Nephron (organoid): ENCODE data around the gene OR6J1.

Experiments used
- H3K27ac Mint-ChIP-seq, 3 experiments: 2 replicates each; pipeline ENCODE4 v1.8.0; 2020; ENCODE audit warnings: mixed read lengths in 3 of 3, mild to moderate bottlenecking in 2 of 3, moderate library complexity in 1 of 3
- H3K27me3 Mint-ChIP-seq: 2 replicates; pipeline ENCODE4 v1.8.0; 2021; ENCODE audit warnings: low read depth, mild to moderate bottlenecking, moderate library complexity, mixed read lengths
- H3K36me3 Mint-ChIP-seq: 2 replicates; pipeline ENCODE4 v1.8.0; 2020; ENCODE audit warnings: low read depth, mixed read lengths
- H3K4me1 Mint-ChIP-seq: 2 replicates; pipeline ENCODE4 v1.8.0; 2020; ENCODE audit warnings: mixed read lengths
- H3K4me3 Mint-ChIP-seq, 3 experiments: 2 replicates each; pipeline ENCODE4 v1.8.0; 2020; ENCODE audit warnings: mild to moderate bottlenecking in 3 of 3, mixed read lengths in 3 of 3, moderate library complexity in 2 of 3
- H3K9me3 Mint-ChIP-seq: 2 replicates; pipeline ENCODE4 v1.8.0; 2020; ENCODE audit warnings: mixed read lengths
- CTCF ChIP-seq, 3 experiments: fragments of 200-600 bp; sonication (generic); IDR thresholded peaks; one replicate each; pipeline ENCODE4 v1.5.0; 2021; ENCODE audit warnings: antibody characterized with exemption in 3 of 3; ENCODE audit not compliant: unreplicated experiment in 3 of 3

OR6J1 gene

GRCh38 chr14:22656945-22657731 is 13.0 kb upstream of the OR6J1 start:
- H3K36me3 Mint-ChIP-seq: no peaks in the 10 kb centered on the region
- H3K27ac Mint-ChIP-seq: peak overlapping the region; percentile 89 to 96 (median 95)
- no peaks in the 10 kb centered on the region for H3K27me3 Mint-ChIP-seq
- H3K9me3 Mint-ChIP-seq: no peaks in the 10 kb centered on the region
- peaks cover 21% of the 10 kb centered on the region for H3K4me1 Mint-ChIP-seq
- no peak for TF ChIP-seq CTCF (IDR thresholded peaks at IDR 0.05; ENCODE audit: unreplicated experiment in 3 of 3)
- no peak overlapping the region for H3K4me3 Mint-ChIP-seq

GRCh38 chr14:22656226-22656625 is 12.1 kb upstream of the OR6J1 start:
- Mint-ChIP-seq H3K27me3 (no peaks in the 10 kb centered on the region), H3K9me3 (no peaks in the 10 kb centered on the region), H3K36me3 (no peaks in the 10 kb centered on the region), H3K27ac (peak overlapping the region; percentile 89 to 96 (median 95)), H3K4me3 (no peak overlapping the region), H3K4me1 (peaks cover 21% of the 10 kb centered on the region)
- TF ChIP-seq CTCF (IDR thresholded peaks at IDR 0.05; ENCODE audit: unreplicated experiment in 3 of 3): no peak

- H3K4me1 Mint-ChIP-seq: peaks cover 31% of the 10 kb centered on the region
- H3K27ac Mint-ChIP-seq: peak overlapping the region; percentile 1 to 30 (median 12)
- H3K4me3 Mint-ChIP-seq: no peak overlapping the region
- no peaks in the 10 kb centered on the region for H3K27me3 Mint-ChIP-seq
- H3K36me3 Mint-ChIP-seq: no peaks in the 10 kb centered on the region
- H3K9me3 Mint-ChIP-seq: no peaks in the 10 kb centered on the region
- TF ChIP-seq CTCF (IDR thresholded peaks at IDR 0.05; ENCODE audit: unreplicated experiment in 3 of 3): peak; percentile 72 to 76 (median 75)
These were observed 9.0 kb upstream of the OR6J1 start for GRCh38 chr14:22653012-22653621.

GRCh38 chr14:22651586-22651985 is 7.4 kb upstream of the OR6J1 start:
- H3K9me3 Mint-ChIP-seq: no peaks in the 10 kb centered on the region

GRCh38 chr14:22650960-22651521 is 6.9 kb upstream of the OR6J1 start:
- TF ChIP-seq CTCF (IDR thresholded peaks at IDR 0.05; ENCODE audit: unreplicated experiment in 3 of 3): no peak
- peaks cover 17% of the 10 kb centered on the region for H3K4me1 Mint-ChIP-seq
- peak overlapping the region in 1 of 3 experiments; percentile 13 for H3K27ac Mint-ChIP-seq
- H3K9me3 Mint-ChIP-seq: no peaks in the 10 kb centered on the region
- no peaks in the 10 kb centered on the region for H3K36me3 Mint-ChIP-seq
- no peaks in the 10 kb centered on the region for H3K27me3 Mint-ChIP-seq
- H3K4me3 Mint-ChIP-seq: no peak overlapping the region

More at GRCh38 chr14:22651586-22651985, 7.4 kb upstream of the OR6J1 start:
- no peak overlapping the region for H3K4me3 Mint-ChIP-seq
- no peak for TF ChIP-seq CTCF (IDR thresholded peaks at IDR 0.05; ENCODE audit: unreplicated experiment in 3 of 3)
- H3K36me3 Mint-ChIP-seq: no peaks in the 10 kb centered on the region
- no peak overlapping the region for H3K27ac Mint-ChIP-seq
- no peaks in the 10 kb centered on the region for H3K27me3 Mint-ChIP-seq
- peaks cover 20% of the 10 kb centered on the region for H3K4me1 Mint-ChIP-seq
